ENCODE measurements around the gene RABGGTA. TPM values are rescaled to one million over a fixed set of nuclear protein-coding genes. Genes with fewer than 3 reads are reported as not detected.
A peak's percentile ranks its signal among the peaks of the same experiment; 100 is the strongest.

RABGGTA gene
- total and polyA plus RNA-seq, 10 of the 15 experiments (the other 5 are each of a cell fraction or from before 2014, with no cell fraction given): 19.1 to 75.6 (median 46.9) TPM

GRCh38 chr14:24232645-24233537, 38.5 kb downstream of the RABGGTA start, which contains the start of gene GMPR2 (continued):
- TF ChIP-seq, protein P1, sequence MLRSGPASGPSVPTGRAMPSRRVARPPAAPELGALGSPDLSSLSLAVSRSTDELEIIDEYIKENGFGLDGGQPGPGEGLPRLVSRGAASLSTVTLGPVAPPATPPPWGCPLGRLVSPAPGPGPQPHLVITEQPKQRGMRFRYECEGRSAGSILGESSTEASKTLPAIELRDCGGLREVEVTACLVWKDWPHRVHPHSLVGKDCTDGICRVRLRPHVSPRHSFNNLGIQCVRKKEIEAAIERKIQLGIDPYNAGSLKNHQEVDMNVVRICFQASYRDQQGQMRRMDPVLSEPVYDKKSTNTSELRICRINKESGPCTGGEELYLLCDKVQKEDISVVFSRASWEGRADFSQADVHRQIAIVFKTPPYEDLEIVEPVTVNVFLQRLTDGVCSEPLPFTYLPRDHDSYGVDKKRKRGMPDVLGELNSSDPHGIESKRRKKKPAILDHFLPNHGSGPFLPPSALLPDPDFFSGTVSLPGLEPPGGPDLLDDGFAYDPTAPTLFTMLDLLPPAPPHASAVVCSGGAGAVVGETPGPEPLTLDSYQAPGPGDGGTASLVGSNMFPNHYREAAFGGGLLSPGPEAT (IDR thresholded peaks at IDR 0.05; ENCODE audit: low read depth): peak; percentile 58
- TF ChIP-seq NR2C1 (IDR thresholded peaks at IDR 0.05): no peak; the same call in 1 of the 2 replicates
- TF ChIP-seq TBL1XR1 (IDR thresholded peaks at IDR 0.05; ENCODE audit: low read depth, low read length): no peak
- no peak for TF ChIP-seq KDM1A (IDR thresholded peaks at IDR 0.05; ENCODE audit: borderline replicate concordance)
- TF ChIP-seq IRF5 (IDR thresholded peaks at IDR 0.05; ENCODE audit: borderline replicate concordance): no peak
- TF ChIP-seq IKZF2 (IDR thresholded peaks at IDR 0.05): peak; percentile 26 to 36; a peak in 3 of 4 replicates
- TF ChIP-seq POLR2AphosphoS2 (IDR thresholded peaks at IDR 0.05; ENCODE audit: low read depth, low read length): peak; percentile 34; the same call in 1 of the 2 replicates
- no peak for TF ChIP-seq ZNF622 (IDR thresholded peaks at IDR 0.05)
- TF ChIP-seq MEF2A (IDR thresholded peaks at IDR 0.05; ENCODE audit: insufficient read depth, low read depth, low read length): no peak
- TF ChIP-seq BMI1 (IDR thresholded peaks at IDR 0.05; ENCODE audit: borderline replicate concordance): 0 out of 2 replicates have a peak, but pooled peaks have one; percentile 22
- TF ChIP-seq ATF7 (IDR thresholded peaks at IDR 0.05; ENCODE audit: low read depth): 0 out of 2 replicates have a peak, but pooled peaks have one; percentile 44
- 0 out of 2 replicates have a peak, but pooled peaks have one; percentile 16 for TF ChIP-seq RUNX3 (IDR thresholded peaks at IDR 0.05; ENCODE audit: low read length)
- TF ChIP-seq HDAC2 (IDR thresholded peaks at IDR 0.05): no peak
- no peak for TF ChIP-seq RAD51 (IDR thresholded peaks at IDR 0.05)
- no peak for TF ChIP-seq JUND (IDR thresholded peaks at IDR 0.05; ENCODE audit: low read depth, low read length)
- TF ChIP-seq SREBF2 (IDR thresholded peaks at IDR 0.05; ENCODE audit: low read length): no peak
- peak; percentile 55 for TF ChIP-seq E2F8 (IDR thresholded peaks at IDR 0.05; ENCODE audit: low read depth, partially characterized antibody)
- no peak for TF ChIP-seq EZH2 (IDR thresholded peaks at IDR 0.05; ENCODE audit: borderline replicate concordance, control insufficient read depth, low read depth, low read length)
- TF ChIP-seq, protein P2, sequence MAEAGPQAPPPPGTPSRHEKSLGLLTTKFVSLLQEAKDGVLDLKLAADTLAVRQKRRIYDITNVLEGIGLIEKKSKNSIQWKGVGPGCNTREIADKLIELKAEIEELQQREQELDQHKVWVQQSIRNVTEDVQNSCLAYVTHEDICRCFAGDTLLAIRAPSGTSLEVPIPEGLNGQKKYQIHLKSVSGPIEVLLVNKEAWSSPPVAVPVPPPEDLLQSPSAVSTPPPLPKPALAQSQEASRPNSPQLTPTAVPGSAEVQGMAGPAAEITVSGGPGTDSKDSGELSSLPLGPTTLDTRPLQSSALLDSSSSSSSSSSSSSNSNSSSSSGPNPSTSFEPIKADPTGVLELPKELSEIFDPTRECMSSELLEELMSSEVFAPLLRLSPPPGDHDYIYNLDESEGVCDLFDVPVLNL (IDR thresholded peaks at IDR 0.05; ENCODE audit: low read depth, low read length): no peak
- no peak; the same call in 2 of the 3 replicates for TF ChIP-seq POU2F2 (IDR thresholded peaks at IDR 0.05; ENCODE audit: borderline replicate concordance, low read depth, low read length)
- TF ChIP-seq RFX5 (IDR thresholded peaks at IDR 0.05; ENCODE audit: low read depth, low read length): peak; percentile 79
- TF ChIP-seq IKZF1 (conservative IDR thresholded peaks at IDR 0.05): peak; percentile 82; the same call in 1 of the 2 replicates
- TF ChIP-seq ZSCAN29 (IDR thresholded peaks at IDR 0.05): no peak
- no peak for TF ChIP-seq ESRRA (IDR thresholded peaks at IDR 0.05; ENCODE audit: low read length)
- no peak for TF ChIP-seq TCF7 (IDR thresholded peaks at IDR 0.05; ENCODE audit: borderline replicate concordance)

Measured in GM12878 (cell line).